A172 (cell line): ENCODE results near the gene OR56B1. TPM values are rescaled to one million over a fixed set of nuclear protein-coding genes. Genes with fewer than 3 reads are reported as not detected.

Experiments used
- DNase-seq: peaks from one replicate; pipeline ENCODE4 v3.0.0-alpha.2; 2015; ENCODE audit warnings: low spot score
- total RNA-seq: library from RNA; depleted of rRNA; stranded (reverse); fragments of >200 nt; shearing (Covaris generic); gene quantifications from 2 replicates; pipeline ENCODE4 v1.2.3, GENCODE V29; 2014; rRNA removed

OR56B1 gene
- total RNA-seq, 1 experiment from 2014 or later = not detected

GRCh38 chr11:5727691-5728090 is 8.6 kb upstream of the OR56B1 start:
- DNase-seq = no peak

- no peak for DNase-seq
These were observed 843 bp downstream of the OR56B1 start for GRCh38 chr11:5737091-5737490.

- DNase-seq = no peak
These were observed 1.6 kb downstream of the OR56B1 start for GRCh38 chr11:5737670-5738392.

GRCh38 chr11:5738431-5738830 is 2.2 kb downstream of the OR56B1 start:
- no peak for DNase-seq

GRCh38 chr11:5746614-5747013 is 10.4 kb downstream of the OR56B1 start:
- no peak for DNase-seq

GRCh38 chr11:5749836-5750235 is 13.6 kb downstream of the OR56B1 start:
- DNase-seq = no peak

- DNase-seq = no peak
These were observed 17.7 kb downstream of the OR56B1 start, which contains the start of gene OR52N4 for GRCh38 chr11:5753943-5754342. OR52N4 (plus strand) TSS chr11:5754243; CDS start chr11:5754741, 498 bp downstream.

GRCh38 chr11:5767056-5767455 is 30.8 kb downstream of the OR56B1 start:
- DNase-seq = no peak

- DNase-seq = no peak
These were observed 47.0 kb downstream of the OR56B1 start, which contains the start of gene OR52N5 for GRCh38 chr11:5783255-5783654. OR52N5 (minus strand) TSS chr11:5783355; CDS start chr11:5778634, 4,721 bp downstream.

Other genes starting within 250 kb of the OR56B1 start
- gene OR52D1, start 247.8 kb upstream of the OR56B1 start, total RNA-seq = not detected in 2 replicates
- not detected in 2 replicates for gene UBQLN3, start 226.5 kb upstream of the OR56B1 start, total RNA-seq
- gene UBQLNL, start 219.7 kb upstream of the OR56B1 start, total RNA-seq = not detected in 2 replicates
- not detected in 2 replicates for gene OR52H1, start 187.9 kb upstream of the OR56B1 start, total RNA-seq
- not detected in 2 replicates for gene OR52B6, start 155.6 kb upstream of the OR56B1 start, total RNA-seq
- gene TRIM6, start 139.8 kb upstream of the OR56B1 start, total RNA-seq = 5.0 and 6.7 TPM in 2 replicates
- gene TRIM34, start 111.4 kb upstream of the OR56B1 start, total RNA-seq = 13.8 and 18.4 TPM in 2 replicates
- gene TRIM5, start 51.4 kb upstream of the OR56B1 start, total RNA-seq = 32.9 and 47.7 TPM in 2 replicates
- 34.9 and 43.0 TPM in 2 replicates for gene TRIM22, start 46.7 kb upstream of the OR56B1 start, total RNA-seq
- gene OR52N4, start 17.8 kb downstream of the OR56B1 start, total RNA-seq = not detected in 2 replicates
- gene OR52N5, start 46.9 kb downstream of the OR56B1 start, total RNA-seq = not detected in 2 replicates
- not detected in 2 replicates for gene OR52N1, start 54.8 kb downstream of the OR56B1 start, total RNA-seq
- not detected in 2 replicates for gene OR52N2, start 72.5 kb downstream of the OR56B1 start, total RNA-seq
- gene OR52E6, start 105.4 kb downstream of the OR56B1 start, total RNA-seq = not detected in 2 replicates
- gene OR52E8, start 121.2 kb downstream of the OR56B1 start, total RNA-seq = not detected in 2 replicates
- not detected in 2 replicates for gene OR52E4, start 144.2 kb downstream of the OR56B1 start, total RNA-seq
- gene OR52E5, start 156.8 kb downstream of the OR56B1 start, total RNA-seq = not detected in 2 replicates
- not detected in 2 replicates for gene OR56A3, start 205.8 kb downstream of the OR56B1 start, total RNA-seq
- not detected in 2 replicates for gene OR56A5, start 232.0 kb downstream of the OR56B1 start, total RNA-seq